Nephron (organoid): Measurements from ENCODE around the gene ZNF284.

Source experiments
- H3K27ac Mint-ChIP-seq, 3 experiments: 2 replicates each; pipeline ENCODE4 v1.8.0; 2020; ENCODE audit warnings: mixed read lengths in 3 of 3, mild to moderate bottlenecking in 2 of 3, moderate library complexity in 1 of 3
- H3K27me3 Mint-ChIP-seq: 2 replicates; pipeline ENCODE4 v1.8.0; 2021; ENCODE audit warnings: low read depth, mild to moderate bottlenecking, moderate library complexity, mixed read lengths
- H3K36me3 Mint-ChIP-seq: 2 replicates; pipeline ENCODE4 v1.8.0; 2020; ENCODE audit warnings: low read depth, mixed read lengths
- H3K4me1 Mint-ChIP-seq: 2 replicates; pipeline ENCODE4 v1.8.0; 2020; ENCODE audit warnings: mixed read lengths
- H3K4me3 Mint-ChIP-seq, 3 experiments: 2 replicates each; pipeline ENCODE4 v1.8.0; 2020; ENCODE audit warnings: mild to moderate bottlenecking in 3 of 3, mixed read lengths in 3 of 3, moderate library complexity in 2 of 3
- H3K9me3 Mint-ChIP-seq: 2 replicates; pipeline ENCODE4 v1.8.0; 2020; ENCODE audit warnings: mixed read lengths
- CTCF ChIP-seq, 3 experiments: fragments of 200-600 bp; sonication (generic); IDR thresholded peaks; one replicate each; pipeline ENCODE4 v1.5.0; 2021; ENCODE audit warnings: antibody characterized with exemption in 3 of 3; ENCODE audit not compliant: unreplicated experiment in 3 of 3

Gene ZNF284

GRCh38 chr19:44071824-44072542 lies at the start of gene ZNF284:
Gene ZNF284 (plus strand): TSS chr19:44072159. CDS start chr19:44076390, 4,231 bp downstream.
- H3K4me3 Mint-ChIP-seq = peak within 1 kb of the TSS; percentile 88 to 94 (median 90)
- peaks cover 63% of the 10 kb centered on the region for H3K36me3 Mint-ChIP-seq
- peaks cover 17% of the 10 kb centered on the region for H3K4me1 Mint-ChIP-seq
- H3K27me3 Mint-ChIP-seq = no peaks in the 10 kb centered on the region
- peak within 1 kb of the TSS; percentile 57 to 90 (median 74) for H3K27ac Mint-ChIP-seq
- H3K9me3 Mint-ChIP-seq = peaks cover 34% of the 10 kb centered on the region
- TF ChIP-seq CTCF (IDR thresholded peaks at IDR 0.05; ENCODE audit: unreplicated experiment in 3 of 3) = no peak

GRCh38 chr19:44024900-44025216 lies 47.1 kb upstream of the ZNF284 start:
- peak overlapping the region; percentile 78 to 91 (median 88) for H3K27ac Mint-ChIP-seq
- peaks cover 22% of the 10 kb centered on the region for H3K4me1 Mint-ChIP-seq
- peak overlapping the region; percentile 98 to 99 (median 98) for H3K4me3 Mint-ChIP-seq
- peaks cover 51% of the 10 kb centered on the region for H3K36me3 Mint-ChIP-seq
- TF ChIP-seq CTCF (IDR thresholded peaks at IDR 0.05; ENCODE audit: unreplicated experiment in 3 of 3) = no peak
- peaks cover 37% of the 10 kb centered on the region for H3K9me3 Mint-ChIP-seq
- no peaks in the 10 kb centered on the region for H3K27me3 Mint-ChIP-seq

GRCh38 chr19:44025217-44025936 lies 46.6 kb upstream of the ZNF284 start, which contains the start of gene ZNF222:
Gene ZNF222 (plus strand): TSS chr19:44025379. CDS start chr19:44025437, 58 bp downstream.
- Mint-ChIP-seq H3K27ac (peak within 1 kb of the TSS; percentile 78 to 91 (median 88)), H3K9me3 (peaks cover 40% of the 10 kb centered on the region), H3K4me3 (peak within 1 kb of the TSS; percentile 98 to 99 (median 98)), H3K36me3 (peaks cover 56% of the 10 kb centered on the region), H3K27me3 (no peaks in the 10 kb centered on the region), H3K4me1 (peaks cover 22% of the 10 kb centered on the region)
- TF ChIP-seq CTCF (IDR thresholded peaks at IDR 0.05; ENCODE audit: unreplicated experiment in 3 of 3) = no peak

- no peaks in the 10 kb centered on the region for H3K27me3 Mint-ChIP-seq
- peaks cover 69% of the 10 kb centered on the region for H3K36me3 Mint-ChIP-seq
- peak overlapping the region; percentile 98 to 99 (median 98) for H3K4me3 Mint-ChIP-seq
- no peak overlapping the region for H3K27ac Mint-ChIP-seq
- no peak for TF ChIP-seq CTCF (IDR thresholded peaks at IDR 0.05; ENCODE audit: unreplicated experiment in 3 of 3)
- H3K4me1 Mint-ChIP-seq = peaks cover 22% of the 10 kb centered on the region
- peaks cover 48% of the 10 kb centered on the region for H3K9me3 Mint-ChIP-seq
These were observed 45.3 kb upstream of the ZNF284 start for GRCh38 chr19:44026622-44027021.

- no peak overlapping the region for H3K4me3 Mint-ChIP-seq
- H3K27ac Mint-ChIP-seq = no peak overlapping the region
- peaks cover 7% of the 10 kb centered on the region for H3K27me3 Mint-ChIP-seq
- peaks cover 85% of the 10 kb centered on the region for H3K9me3 Mint-ChIP-seq
- TF ChIP-seq CTCF (IDR thresholded peaks at IDR 0.05; ENCODE audit: unreplicated experiment in 3 of 3) = no peak
- H3K36me3 Mint-ChIP-seq = peaks cover 85% of the 10 kb centered on the region
- peaks cover 7% of the 10 kb centered on the region for H3K4me1 Mint-ChIP-seq
These were observed 39.9 kb upstream of the ZNF284 start for GRCh38 chr19:44032001-44032610.
